ENCODE measurements around the gene NPHP4. TPM values are rescaled to one million over a fixed set of nuclear protein-coding genes. Genes with fewer than 3 reads are reported as not detected.

NPHP4 gene
- total and polyA plus RNA-seq, 10 of the 15 experiments (the other 5 are each of a cell fraction or from before 2014, with no cell fraction given): 0.16 to 10.5 (median 3.1) TPM

DNA sequence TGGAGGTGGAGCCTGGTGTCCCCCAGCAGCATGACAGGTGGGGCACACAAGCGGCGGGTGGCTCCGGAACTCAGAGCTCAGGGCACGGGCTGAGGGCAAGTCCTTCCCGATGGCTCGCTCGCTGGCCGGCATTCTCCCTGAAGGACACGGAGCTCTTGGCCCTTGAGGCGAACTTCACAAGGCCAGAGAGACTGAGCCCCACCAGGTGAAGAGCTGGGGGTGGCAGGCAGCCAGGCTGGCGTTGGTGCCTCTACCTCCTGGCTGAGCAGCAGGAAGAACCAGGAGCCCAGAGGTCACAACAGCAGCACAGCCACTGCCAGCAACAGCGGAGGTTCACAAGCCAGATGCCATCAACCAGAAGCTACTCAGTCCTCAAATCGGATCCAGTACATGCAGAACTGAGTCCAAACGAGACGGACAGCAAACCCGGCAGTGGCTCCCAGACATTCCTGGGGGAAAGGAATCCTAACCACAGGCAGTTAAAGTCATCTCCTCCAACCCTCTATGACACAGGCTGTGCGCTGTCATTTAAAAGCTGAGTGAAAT is 54.1 kb downstream of the NPHP4 start (continued):
- TF ChIP-seq ZNF274 (IDR thresholded peaks at IDR 0.05; ENCODE audit: insufficient read depth, insufficient read length) (no peak), TARDBP (IDR thresholded peaks at IDR 0.05; ENCODE audit: borderline replicate concordance) (no peak), NFYA (IDR thresholded peaks at IDR 0.05; ENCODE audit: borderline replicate concordance, low read depth, low read length) (no peak), RB1 (IDR thresholded peaks at IDR 0.05; ENCODE audit: borderline replicate concordance) (no peak), RBBP5 (conservative IDR thresholded peaks at IDR 0.05) (no peak), ZSCAN29 (IDR thresholded peaks at IDR 0.05) (no peak)
- TF ChIP-seq, protein P1, sequence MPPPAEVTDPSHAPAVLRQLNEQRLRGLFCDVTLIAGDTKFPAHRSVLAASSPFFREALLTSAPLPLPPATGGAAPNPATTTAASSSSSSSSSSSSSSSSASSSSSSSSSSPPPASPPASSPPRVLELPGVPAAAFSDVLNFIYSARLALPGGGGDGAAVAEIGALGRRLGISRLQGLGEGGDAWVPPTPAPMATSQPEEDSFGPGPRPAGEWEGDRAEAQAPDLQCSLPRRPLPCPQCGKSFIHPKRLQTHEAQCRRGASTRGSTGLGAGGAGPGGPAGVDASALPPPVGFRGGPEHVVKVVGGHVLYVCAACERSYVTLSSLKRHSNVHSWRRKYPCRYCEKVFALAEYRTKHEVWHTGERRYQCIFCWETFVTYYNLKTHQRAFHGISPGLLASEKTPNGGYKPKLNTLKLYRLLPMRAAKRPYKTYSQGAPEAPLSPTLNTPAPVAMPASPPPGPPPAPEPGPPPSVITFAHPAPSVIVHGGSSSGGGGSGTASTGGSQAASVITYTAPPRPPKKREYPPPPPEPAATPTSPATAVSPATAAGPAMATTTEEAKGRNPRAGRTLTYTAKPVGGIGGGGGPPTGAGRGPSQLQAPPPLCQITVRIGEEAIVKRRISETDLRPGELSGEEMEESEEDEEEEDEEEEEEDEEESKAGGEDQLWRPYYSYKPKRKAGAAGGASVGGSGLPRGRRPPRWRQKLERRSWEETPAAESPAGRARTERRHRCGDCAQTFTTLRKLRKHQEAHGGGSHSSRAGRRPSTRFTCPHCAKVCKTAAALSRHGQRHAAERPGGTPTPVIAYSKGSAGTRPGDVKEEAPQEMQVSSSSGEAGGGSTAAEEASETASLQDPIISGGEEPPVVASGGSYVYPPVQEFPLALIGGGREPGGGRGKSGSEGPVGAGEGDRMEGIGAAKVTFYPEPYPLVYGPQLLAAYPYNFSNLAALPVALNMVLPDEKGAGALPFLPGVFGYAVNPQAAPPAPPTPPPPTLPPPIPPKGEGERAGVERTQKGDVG (CRISPR knock-in tag; IDR thresholded peaks at IDR 0.05): no peak
- TF ChIP-seq, protein P2, sequence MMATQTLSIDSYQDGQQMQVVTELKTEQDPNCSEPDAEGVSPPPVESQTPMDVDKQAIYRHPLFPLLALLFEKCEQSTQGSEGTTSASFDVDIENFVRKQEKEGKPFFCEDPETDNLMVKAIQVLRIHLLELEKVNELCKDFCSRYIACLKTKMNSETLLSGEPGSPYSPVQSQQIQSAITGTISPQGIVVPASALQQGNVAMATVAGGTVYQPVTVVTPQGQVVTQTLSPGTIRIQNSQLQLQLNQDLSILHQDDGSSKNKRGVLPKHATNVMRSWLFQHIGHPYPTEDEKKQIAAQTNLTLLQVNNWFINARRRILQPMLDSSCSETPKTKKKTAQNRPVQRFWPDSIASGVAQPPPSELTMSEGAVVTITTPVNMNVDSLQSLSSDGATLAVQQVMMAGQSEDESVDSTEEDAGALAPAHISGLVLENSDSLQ (IDR thresholded peaks at IDR 0.05): no peak
- TF ChIP-seq, protein P3, sequence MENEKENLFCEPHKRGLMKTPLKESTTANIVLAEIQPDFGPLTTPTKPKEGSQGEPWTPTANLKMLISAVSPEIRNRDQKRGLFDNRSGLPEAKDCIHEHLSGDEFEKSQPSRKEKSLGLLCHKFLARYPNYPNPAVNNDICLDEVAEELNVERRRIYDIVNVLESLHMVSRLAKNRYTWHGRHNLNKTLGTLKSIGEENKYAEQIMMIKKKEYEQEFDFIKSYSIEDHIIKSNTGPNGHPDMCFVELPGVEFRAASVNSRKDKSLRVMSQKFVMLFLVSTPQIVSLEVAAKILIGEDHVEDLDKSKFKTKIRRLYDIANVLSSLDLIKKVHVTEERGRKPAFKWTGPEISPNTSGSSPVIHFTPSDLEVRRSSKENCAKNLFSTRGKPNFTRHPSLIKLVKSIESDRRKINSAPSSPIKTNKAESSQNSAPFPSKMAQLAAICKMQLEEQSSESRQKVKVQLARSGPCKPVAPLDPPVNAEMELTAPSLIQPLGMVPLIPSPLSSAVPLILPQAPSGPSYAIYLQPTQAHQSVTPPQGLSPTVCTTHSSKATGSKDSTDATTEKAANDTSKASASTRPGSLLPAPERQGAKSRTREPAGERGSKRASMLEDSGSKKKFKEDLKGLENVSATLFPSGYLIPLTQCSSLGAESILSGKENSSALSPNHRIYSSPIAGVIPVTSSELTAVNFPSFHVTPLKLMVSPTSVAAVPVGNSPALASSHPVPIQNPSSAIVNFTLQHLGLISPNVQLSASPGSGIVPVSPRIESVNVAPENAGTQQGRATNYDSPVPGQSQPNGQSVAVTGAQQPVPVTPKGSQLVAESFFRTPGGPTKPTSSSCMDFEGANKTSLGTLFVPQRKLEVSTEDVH (IDR thresholded peaks at IDR 0.05; ENCODE audit: low read depth, partially characterized antibody): no peak
- TF ChIP-seq, protein P4, sequence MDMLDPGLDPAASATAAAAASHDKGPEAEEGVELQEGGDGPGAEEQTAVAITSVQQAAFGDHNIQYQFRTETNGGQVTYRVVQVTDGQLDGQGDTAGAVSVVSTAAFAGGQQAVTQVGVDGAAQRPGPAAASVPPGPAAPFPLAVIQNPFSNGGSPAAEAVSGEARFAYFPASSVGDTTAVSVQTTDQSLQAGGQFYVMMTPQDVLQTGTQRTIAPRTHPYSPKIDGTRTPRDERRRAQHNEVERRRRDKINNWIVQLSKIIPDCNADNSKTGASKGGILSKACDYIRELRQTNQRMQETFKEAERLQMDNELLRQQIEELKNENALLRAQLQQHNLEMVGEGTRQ (IDR thresholded peaks at IDR 0.05; ENCODE audit: borderline replicate concordance, low read depth, low read length): no peak

Data from GM12878 (cell line).